Measurements from ENCODE around the gene ALG12.
A peak's percentile ranks its signal among the peaks of the same experiment; 100 is the strongest.
"Not testable (repeated sequence)": the region's sequence is repeated elsewhere in the genome, so short reads cannot be mapped to it uniquely, and the experiment has no call there.

Gene ALG12

DNA sequence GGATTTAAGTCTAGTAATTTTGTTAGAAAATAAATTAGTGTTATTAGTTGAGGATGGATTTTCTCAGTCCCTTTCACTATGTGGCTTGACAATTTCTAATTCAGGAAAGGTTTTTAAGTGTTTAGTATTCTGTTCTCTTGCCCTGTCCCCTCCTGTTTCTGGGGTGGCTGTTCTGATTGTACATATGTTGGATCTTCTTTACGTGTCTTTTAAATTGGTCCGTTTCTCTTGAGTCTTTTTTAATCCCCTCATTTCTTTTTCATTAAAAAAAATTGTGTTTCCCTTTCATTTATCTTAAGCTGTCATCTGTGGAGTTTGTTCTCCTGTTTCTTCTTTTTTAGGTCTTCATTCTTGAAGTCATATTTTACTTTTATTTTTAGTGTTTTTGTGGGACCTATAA is 52.1 kb downstream of the ALG12 start:
- no peak for DNase-seq (ENCODE audit: low spot score)

DNA sequence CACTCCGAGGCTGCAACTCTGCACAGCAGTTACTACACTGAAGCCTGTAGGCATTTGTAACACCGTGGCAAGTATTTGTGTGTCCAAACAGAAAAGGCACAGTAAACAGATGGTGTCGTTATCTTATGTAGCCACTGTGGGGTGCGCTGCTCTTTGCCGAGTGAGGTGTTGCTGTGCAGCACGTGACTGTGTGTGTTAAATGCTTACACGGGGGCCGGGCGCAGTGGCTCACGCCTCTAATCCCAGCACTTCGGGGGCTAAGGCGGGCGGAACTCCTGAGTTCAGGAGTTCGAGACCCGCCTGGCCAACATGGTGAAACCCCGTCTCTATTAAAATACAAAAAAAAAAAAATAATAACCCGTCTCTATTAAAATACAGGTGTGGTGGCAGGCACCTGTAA is 53.1 kb downstream of the ALG12 start:
- no peak for DNase-seq (ENCODE audit: low spot score)

DNA sequence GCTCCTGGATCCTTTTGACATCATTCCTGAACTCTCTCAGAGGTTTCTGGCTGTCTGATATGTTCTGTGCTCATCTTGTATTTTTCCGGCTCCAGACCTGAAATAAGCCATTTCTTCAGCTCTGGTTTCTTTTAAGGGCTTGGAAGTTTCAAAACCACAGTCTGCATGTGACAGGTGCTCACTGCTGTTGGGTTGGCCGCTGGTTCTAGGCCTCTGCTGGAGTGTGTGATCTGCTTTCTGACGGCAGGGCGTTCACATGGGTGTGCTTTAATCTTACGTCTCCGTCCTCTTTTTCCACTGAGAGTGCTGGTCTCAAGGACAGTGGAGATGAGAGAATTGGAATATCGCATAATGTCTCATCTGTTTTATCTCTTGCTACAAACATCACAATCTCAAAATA is 54.3 kb downstream of the ALG12 start:
- DNase-seq (ENCODE audit: low spot score), result no peak

DNA sequence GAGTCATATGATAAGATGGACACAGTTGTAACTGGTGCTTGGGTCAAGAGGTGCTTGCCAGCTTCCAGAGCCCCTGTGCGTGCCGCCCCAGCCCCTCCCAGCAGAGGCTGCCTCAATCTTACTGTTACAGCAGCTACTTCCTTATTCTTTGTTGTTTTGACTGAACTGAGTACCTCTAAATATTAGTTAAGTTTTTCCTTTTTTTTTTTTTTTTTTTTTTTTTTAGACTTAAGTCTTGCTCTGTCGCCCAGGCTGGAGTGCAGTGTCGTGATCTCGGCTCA is 55.8 kb downstream of the ALG12 start:
- no peak for DNase-seq (ENCODE audit: low spot score)

DNA sequence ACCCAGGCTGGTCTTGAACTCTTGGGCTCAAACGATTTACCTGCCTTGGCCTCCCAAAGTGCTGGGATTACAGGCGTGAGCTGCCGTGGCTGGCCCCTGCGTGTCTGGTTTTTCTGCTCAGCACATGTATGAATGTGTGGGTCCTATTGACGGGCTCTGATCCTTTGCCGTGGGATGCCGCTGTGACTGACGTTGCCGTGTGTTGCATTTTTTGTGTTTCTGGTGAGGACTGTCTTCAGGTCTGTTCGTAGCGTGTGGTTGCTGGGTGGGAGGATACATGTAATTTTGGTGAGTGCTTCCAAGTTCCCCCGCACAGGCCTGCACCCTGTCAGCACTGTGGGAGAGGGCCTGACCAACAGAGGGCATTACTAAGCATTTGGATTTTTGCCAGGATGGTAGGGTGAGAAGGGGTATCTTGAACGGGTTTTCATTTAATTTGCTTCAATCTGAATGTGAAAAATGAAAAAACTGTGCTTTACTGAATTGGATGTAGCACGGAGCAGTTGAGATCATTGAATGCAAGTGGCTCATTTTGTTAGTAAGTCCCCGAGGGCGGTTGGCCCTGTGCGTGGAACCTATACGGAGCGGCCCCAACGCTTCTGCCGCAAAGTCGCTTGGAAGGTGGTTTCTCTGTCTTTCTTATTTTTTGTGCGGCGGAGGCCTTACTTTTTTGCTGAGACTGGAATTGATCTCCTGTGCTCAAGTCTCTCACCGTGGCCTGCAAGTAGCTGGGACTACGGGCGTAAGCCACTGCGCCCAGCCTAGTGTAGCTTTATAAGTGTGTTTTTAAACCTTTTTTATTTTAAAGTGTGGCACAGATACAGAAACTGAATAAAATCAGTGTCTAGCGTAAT is 56.4 kb downstream of the ALG12 start:
- DNase-seq (ENCODE audit: low spot score), result no peak

DNA sequence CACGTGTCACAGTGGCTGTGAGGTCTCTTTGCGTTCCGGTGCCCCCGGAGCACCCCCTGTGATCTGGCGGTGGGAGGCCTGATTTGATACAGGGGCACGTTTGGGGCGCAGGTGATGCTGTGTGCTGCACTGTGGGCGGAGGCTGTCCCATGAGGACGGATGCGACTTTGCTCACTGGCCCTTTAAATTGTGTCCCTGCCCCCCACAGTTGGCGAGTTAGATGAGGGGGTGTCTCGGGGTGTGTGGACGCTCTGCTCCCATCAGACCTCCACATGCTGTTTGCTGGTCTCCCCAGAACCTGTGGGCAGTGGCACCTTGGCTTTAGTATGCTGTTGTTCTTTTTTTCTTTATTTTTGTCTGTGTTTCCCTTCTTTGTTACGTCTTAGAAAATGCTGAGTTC is 59.4 kb downstream of the ALG12 start:
- no peak for DNase-seq (ENCODE audit: low spot score)

DNA sequence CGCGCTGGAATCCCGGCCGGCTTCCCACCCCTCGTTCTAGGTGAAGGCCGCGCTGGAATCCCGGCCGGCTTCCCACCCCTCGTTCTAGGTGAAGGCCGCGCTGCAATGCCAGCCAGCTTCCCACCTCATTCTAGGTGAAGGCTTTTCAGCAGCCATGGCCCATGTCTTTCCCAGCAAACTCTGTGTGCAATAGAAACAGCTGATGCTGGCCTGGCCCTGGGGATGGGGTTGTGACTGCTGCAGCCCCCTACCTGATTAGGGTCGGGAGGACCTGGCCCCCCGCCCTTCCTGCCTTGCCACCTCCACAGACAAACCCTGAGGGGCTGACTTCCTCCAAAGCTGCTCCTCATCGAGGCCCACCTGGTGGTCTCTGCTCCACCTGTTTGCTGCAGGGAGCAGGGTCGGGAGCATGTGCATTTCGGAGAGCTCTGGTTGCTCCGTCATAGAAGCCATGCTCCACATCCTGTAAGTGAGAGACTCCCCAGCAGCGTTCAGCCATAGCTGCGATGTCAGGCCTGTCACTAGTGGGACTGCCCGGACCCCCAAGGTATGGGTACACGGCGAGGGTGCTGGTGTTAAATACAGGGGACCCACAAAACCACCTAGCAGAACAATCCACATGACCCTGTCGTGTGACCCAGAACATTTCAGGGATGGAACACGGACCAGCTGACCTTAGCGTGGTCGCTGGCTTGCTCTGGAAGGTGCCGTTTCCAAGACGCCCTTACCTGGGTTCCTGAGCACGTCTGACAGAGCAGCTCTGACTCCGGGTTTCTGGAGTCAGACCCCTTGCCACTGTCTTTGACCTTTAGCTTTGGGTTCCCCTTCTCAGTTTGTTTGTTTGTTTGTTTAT is 61.2 kb downstream of the ALG12 start:
- no peak for DNase-seq (ENCODE audit: low spot score)

DNA sequence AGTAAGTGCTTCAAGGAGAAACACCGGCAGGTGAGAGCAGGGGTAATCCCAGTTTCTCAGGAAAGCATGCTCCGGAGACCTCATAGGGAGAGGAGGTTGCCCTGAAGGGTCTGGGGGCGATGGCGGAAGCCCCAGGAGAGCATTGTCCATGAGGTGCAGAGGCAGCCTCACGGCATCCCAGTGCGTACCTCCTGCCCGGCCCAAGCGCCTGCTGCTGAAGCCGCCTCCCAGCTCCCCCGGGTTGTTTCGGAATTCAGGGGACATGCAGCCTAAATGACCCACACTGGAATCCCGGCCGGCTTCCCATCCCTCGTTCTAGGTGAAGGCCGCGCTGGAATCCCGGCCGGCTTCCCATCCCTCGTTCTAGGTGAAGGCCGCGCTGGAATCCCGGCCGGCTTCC is 61.9 kb downstream of the ALG12 start:
- no peak for DNase-seq (ENCODE audit: low spot score)

DNA sequence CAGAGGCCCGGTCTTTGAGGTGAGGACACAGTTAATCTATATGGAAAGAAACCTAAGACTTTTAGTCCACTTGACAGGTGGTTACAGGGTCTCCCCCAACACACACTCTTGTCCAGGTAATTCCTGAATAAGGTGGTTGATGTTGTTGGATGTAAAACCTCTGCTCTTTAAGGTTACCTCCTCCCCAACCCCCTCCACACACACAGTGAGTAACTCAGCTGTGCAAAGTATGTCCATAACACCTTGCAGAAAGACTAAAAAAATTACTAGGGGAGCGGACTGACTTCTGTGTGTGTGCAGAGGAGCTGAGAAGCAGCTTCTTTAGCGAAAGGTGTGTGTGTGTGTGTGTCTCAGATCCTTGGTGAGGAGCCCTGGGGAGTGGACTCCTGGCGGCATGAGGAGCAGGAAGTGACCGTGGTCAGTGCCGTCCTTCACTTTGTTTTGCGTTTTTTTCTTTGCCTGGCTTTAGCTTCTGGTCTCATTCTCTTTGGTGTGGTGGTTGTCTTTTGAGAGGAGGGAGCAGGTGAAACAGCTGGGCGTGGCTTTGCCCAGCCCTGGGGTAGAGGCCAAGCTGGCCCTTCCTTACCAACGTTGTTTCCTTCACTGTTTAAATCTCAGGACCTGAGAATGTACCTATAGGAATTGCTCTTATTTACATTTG is 62.9 kb downstream of the ALG12 start:
- no peak for DNase-seq (ENCODE audit: low spot score)

DNA sequence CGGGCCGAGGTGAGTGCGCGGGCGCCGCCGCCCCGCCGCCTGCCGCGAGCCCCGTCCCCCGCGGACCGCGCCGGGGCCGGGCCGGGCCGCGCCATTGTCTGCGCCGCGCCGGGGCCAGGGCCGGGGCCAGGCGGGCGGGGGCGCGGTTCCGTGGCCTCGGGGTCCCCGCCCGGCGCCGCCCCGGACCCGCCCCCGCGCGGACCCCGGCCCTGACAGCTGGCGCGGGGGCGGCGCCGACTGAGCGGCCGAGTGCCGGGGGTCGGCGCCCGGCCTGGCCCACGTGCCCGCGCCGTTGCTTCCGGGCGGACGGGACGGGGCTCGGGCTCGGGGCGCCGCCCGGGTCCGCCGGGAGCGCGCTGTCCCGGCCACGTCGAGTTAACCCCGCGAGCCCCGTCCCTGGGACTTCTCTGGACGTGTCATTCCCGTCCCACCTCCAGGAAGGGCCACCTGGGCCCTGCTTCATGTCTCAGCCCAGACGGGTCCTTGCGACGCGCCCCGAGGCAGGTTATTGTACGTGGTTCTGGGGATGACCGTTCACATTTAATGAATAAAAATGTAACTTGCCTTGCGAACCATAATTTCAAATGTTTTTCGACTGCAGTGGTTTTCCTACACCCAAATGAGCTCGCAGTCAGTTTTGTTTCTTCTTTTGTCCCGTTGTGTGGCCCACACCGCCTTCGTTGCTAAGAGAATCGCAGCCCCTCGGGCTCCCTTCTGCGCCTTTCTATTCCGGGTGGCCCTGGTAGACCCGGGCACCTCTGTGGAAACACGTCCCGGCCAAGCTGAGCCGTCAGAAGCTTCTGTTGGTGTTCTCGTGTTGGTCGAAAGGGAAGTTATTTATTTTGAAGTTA is 64.0 kb downstream of the ALG12 start:
- DNase-seq (ENCODE audit: low spot score), result no peak

DNA sequence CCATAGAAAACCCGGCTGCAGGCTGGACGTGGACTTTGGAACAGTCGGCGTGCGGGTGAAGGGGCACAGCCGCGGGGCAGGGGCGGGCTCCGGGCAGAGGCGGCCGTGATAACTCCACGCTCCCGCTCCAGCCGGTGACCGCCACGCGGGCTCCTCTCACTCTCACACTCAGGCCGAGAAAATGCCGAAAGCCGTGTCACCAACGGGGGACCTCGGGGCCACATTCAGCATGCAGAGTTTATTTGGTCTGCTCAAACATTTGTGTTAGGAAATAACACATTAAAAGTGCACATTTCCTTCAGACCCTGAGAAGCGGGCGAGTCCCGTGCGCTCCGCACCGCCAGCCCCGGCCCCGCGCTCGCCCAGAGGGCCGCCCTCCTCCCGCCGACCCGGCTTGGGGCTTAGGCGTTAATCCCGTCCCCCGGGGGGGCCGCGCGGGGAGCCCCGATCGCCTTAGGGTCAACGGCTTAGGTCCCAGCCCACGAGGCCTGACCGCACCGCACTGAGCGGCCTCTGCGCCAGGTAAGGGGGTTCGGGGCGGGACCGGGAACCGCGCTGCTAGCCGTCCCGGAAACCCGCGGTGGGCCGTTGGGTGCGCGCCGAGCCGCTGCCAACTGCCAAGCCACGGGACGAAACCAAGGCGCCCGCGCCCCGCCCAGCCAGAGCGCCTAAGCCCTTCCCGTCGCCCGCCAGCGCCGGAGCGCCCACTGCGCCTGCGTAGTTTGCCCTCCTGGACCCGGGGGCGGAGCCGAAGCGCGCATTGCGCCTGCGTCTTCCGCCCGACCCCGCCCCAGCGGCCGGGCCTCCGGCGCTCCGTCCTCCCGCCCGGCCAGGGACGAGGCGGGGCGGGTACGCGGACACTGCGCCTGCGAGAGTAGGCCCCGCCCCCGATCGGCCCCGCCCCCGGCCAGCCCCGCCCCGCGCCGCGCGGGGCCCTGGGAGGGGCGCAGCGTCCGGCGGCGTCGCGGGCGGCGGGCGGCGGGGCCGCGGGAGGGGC is 65.0 kb downstream of the ALG12 start, which contains the start of gene ZBED4:
TSS of gene ZBED4 (plus strand) at position 947 of the 997 bp plus-strand sequence. CDS start 29,819 bp downstream, outside the sequence.
- DNase-seq (ENCODE audit: low spot score), result peak; percentile 97

DNA sequence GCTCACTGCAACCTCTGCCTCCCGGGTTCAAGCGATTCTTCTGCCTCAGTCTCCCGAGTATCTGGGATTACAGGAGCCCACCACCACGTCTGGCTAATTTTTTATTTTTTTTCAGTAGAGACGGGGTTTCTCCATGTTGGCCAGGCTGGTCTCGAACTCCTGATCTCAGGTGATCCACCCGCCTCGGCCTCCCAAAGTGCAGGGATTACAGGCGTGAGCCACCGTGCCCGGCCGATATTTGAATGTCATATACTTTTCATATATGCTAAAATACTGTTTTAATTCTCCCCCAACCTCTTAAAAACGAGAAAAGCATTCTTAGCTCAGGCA is 65.7 kb downstream of the ALG12 start:
- DNase-seq (ENCODE audit: low spot score), result not testable (repeated sequence)

DNA sequence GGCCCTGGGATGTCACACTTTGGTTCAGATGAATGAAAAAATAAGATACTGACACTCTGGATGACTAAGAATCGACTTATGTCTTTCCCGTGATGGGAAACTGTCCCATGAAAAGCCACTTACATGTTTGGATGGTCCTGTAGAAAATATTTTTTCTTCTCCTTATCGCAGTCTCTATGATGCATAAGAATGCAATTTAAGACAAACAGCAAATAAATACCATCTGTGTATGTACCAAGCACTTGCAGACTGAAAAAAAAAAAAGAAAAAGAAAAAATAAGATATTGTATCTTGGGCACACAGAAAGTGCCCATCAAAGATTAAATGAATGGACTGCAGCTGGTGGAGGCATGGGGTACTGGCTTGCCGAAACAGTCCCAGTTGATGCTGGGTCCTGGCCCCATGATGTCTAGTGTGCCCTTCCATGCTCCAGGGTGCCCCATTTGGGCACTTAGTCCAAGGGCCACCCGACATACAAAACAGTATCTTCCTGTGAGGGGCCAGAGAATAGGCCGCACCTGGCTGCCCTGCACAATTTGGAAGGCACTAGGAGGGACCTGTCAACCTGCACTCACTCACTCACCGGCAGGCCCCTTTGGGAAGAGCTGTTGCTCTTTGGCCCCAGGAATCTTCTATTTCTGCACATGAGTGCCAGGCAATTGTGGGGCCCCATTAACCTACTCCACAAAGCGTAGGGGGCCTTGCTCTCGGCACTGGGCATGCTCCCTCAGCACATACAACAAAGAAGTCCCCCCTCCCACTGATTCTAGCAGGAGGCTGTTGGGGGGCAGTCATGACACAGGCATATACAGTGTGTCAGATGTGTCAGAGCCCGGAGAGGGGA is 67.1 kb downstream of the ALG12 start:
- no peak for DNase-seq (ENCODE audit: low spot score)

Data from putamen (tissue), 1 donor.